ENCODE data around the gene FER. TPM values are rescaled to one million over a fixed set of nuclear protein-coding genes. Genes with fewer than 3 reads are reported as not detected.

Gene FER
- total and polyA plus RNA-seq, 2 of the 13 experiments (the other 11 are each of a cell fraction or from before 2014, with no cell fraction given), result 7.9 to 29.0 TPM

- Histone ChIP-seq H3K36me3 (replicated peaks in 1 of 2; ENCODE audit: control insufficient read depth in 1 of 2, insufficient read depth in 2 of 2, low read length in 2 of 2) (no peaks in the 10 kb centered on the region), H3K4me1 (ENCODE audit: insufficient read depth, low read length) (no peaks in the 10 kb centered on the region), H3K9me3 (ENCODE audit: low read length) (no peaks in the 10 kb centered on the region), H3K9ac (ENCODE audit: insufficient read depth, low read depth, low read length) (no peak overlapping the region), H3K4me2 (ENCODE audit: low read depth, low read length) (no peak overlapping the region), H3K79me2 (ENCODE audit: insufficient read depth, low read length) (no peaks in the 10 kb centered on the region), H2AFZ (ENCODE audit: low read length) (no peak overlapping the region), H3K4me3 (replicated peaks in 1 of 3; ENCODE audit: insufficient read depth in 1 of 3, low read depth in 2 of 3, low read length in 3 of 3) (no peak overlapping the region), H4K20me1 (ENCODE audit: insufficient read depth, low read length) (no peaks in the 10 kb centered on the region), H3K27ac (ENCODE audit: extremely low read length, insufficient read depth, low read length) (no peak overlapping the region), H3K27me3 (ENCODE audit: control insufficient read depth in 1 of 2, insufficient read depth in 2 of 2, low read length in 2 of 2) (no peaks in the 10 kb centered on the region)
- ChIA-PET POLR2A (no interaction called here), CTCF (ENCODE audit: low intra/inter-chr PET ratio, low total read pairs) (no interaction called here)
- no peak for ATAC-seq
- no TSS peak for BruUV-seq (replicated peaks)
- 95% methylated on average over 2 of the region's 2 CpGs for WGBS (ENCODE audit: low lambda C conversion rate)
- in situ Hi-C loops (cut with HindIII; ENCODE audit: extremely low pct_ligation_motif_present, low pct_unique_long_range_greater_than_20kb), result no loop called here
- DNase-seq (ENCODE audit: low spot score), result no peak
- TF ChIP-seq ZFP37 (CRISPR knock-in tag; IDR thresholded peaks at IDR 0.05; ENCODE audit: borderline replicate concordance) (no peak), BORCS8-MEF2B (CRISPR knock-in tag; IDR thresholded peaks at IDR 0.05) (no peak), PATZ1 (CRISPR knock-in tag; IDR thresholded peaks at IDR 0.05) (no peak), THYN1 (CRISPR knock-in tag; IDR thresholded peaks at IDR 0.05; ENCODE audit: borderline replicate concordance, low read depth) (no peak), JUND (CRISPR knock-in tag; IDR thresholded peaks at IDR 0.05) (no peak), FOXK1 (CRISPR knock-in tag; IDR thresholded peaks at IDR 0.05; ENCODE audit: borderline replicate concordance, low read depth) (no peak), ZNF34 (CRISPR knock-in tag; IDR thresholded peaks at IDR 0.05; ENCODE audit: borderline replicate concordance) (no peak), TOE1 (CRISPR knock-in tag; IDR thresholded peaks at IDR 0.05) (no peak)
- TF ChIP-seq, protein P1, sequence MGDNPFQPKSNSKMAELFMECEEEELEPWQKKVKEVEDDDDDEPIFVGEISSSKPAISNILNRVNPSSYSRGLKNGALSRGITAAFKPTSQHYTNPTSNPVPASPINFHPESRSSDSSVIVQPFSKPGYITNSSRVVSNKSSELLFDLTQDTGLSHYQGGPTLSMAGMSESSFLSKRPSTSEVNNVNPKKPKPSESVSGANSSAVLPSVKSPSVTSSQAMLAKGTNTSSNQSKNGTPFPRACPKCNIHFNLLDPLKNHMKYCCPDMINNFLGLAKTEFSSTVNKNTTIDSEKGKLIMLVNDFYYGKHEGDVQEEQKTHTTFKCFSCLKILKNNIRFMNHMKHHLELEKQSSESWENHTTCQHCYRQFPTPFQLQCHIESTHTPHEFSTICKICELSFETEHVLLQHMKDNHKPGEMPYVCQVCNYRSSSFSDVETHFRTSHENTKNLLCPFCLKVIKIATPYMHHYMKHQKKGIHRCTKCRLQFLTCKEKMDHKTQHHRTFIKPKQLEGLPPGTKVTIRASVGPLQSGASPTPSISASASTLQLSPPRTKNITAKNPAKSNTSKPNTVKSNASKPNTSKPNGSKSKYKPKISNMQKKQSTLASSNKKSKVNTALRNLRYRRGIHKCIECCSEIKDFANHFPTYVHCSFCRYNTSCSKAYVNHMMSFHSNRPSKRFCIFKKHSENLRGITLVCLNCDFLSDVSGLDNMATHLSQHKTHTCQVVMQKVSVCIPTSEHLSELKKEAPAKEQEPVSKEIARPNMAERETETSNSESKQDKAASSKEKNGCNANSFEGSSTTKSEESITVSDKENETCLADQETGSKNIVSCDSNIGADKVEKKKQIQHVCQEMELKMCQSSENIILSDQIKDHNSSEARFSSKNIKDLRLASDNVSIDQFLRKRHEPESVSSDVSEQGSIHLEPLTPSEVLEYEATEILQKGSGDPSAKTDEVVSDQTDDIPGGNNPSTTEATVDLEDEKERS (CRISPR knock-in tag; IDR thresholded peaks at IDR 0.05), result no peak
- TF ChIP-seq, protein P2, sequence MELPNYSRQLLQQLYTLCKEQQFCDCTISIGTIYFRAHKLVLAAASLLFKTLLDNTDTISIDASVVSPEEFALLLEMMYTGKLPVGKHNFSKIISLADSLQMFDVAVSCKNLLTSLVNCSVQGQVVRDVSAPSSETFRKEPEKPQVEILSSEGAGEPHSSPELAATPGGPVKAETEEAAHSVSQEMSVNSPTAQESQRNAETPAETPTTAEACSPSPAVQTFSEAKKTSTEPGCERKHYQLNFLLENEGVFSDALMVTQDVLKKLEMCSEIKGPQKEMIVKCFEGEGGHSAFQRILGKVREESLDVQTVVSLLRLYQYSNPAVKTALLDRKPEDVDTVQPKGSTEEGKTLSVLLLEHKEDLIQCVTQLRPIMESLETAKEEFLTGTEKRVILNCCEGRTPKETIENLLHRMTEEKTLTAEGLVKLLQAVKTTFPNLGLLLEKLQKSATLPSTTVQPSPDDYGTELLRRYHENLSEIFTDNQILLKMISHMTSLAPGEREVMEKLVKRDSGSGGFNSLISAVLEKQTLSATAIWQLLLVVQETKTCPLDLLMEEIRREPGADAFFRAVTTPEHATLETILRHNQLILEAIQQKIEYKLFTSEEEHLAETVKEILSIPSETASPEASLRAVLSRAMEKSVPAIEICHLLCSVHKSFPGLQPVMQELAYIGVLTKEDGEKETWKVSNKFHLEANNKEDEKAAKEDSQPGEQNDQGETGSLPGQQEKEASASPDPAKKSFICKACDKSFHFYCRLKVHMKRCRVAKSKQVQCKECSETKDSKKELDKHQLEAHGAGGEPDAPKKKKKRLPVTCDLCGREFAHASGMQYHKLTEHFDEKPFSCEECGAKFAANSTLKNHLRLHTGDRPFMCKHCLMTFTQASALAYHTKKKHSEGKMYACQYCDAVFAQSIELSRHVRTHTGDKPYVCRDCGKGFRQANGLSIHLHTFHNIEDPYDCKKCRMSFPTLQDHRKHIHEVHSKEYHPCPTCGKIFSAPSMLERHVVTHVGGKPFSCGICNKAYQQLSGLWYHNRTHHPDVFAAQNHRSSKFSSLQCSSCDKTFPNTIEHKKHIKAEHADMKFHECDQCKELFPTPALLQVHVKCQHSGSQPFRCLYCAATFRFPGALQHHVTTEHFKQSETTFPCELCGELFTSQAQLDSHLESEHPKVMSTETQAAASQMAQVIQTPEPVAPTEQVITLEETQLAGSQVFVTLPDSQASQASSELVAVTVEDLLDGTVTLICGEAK (IDR thresholded peaks at IDR 0.05), result no peak
- TF ChIP-seq, protein P2 (CRISPR knock-in tag; IDR thresholded peaks at IDR 0.05), result no peak
- no peak for FAIRE-seq
- intact Hi-C loops (cut with micrococcal nuclease; ENCODE audit: unreplicated experiment), result no loop called here
Observed at GRCh38 chr5:108773330-108773729, 25.6 kb downstream of the FER start.

Measured in HepG2 (cell line).